GM12864 (cell line): ENCODE measurements around the gene PARD3B.

Experiments
- DNase-seq: peaks from one replicate; pipeline ENCODE4 v3.0.0-alpha.2; 2011; ENCODE audit warnings: low read depth
- H3K4me3 ChIP-seq: 2 replicates; pipeline ENCODE4 v1.5.1; 2011; ENCODE audit warnings: mild to moderate bottlenecking, low read depth, low read length, control low read depth
- TF ChIP-seq, protein P1 (sequence below): IDR thresholded peaks from 2 replicates; pipeline ENCODE4 v1.5.1; 2011; ENCODE audit warnings: low read depth, mild to moderate bottlenecking, moderate library complexity, low read length, control low read depth, inconsistent platforms; ENCODE audit errors: missing control alignments

PARD3B gene

DNA sequence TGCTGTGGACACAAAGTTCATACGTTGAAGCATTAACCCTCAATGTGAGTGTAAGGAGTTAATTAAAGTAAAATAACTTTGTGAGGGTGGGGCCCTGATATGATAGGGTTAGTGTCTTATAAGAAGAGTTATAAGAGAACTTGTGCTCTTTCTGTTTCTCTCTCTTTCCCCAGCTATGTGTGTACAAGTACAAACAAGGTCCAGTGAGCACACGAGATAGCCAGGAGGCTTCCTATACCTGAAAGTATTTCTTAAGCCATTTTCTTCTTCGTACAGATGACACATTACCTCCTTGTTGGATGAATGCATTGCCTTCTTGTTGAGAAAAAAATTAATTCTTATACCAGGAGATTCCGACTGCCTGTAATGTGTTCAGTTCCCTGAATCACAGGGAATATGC is 301.2 kb downstream of the PARD3B start:
- TF ChIP-seq, protein P1, sequence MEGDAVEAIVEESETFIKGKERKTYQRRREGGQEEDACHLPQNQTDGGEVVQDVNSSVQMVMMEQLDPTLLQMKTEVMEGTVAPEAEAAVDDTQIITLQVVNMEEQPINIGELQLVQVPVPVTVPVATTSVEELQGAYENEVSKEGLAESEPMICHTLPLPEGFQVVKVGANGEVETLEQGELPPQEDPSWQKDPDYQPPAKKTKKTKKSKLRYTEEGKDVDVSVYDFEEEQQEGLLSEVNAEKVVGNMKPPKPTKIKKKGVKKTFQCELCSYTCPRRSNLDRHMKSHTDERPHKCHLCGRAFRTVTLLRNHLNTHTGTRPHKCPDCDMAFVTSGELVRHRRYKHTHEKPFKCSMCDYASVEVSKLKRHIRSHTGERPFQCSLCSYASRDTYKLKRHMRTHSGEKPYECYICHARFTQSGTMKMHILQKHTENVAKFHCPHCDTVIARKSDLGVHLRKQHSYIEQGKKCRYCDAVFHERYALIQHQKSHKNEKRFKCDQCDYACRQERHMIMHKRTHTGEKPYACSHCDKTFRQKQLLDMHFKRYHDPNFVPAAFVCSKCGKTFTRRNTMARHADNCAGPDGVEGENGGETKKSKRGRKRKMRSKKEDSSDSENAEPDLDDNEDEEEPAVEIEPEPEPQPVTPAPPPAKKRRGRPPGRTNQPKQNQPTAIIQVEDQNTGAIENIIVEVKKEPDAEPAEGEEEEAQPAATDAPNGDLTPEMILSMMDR, result no peak
- no peak overlapping the region for H3K4me3 ChIP-seq
- no peak for DNase-seq

DNA sequence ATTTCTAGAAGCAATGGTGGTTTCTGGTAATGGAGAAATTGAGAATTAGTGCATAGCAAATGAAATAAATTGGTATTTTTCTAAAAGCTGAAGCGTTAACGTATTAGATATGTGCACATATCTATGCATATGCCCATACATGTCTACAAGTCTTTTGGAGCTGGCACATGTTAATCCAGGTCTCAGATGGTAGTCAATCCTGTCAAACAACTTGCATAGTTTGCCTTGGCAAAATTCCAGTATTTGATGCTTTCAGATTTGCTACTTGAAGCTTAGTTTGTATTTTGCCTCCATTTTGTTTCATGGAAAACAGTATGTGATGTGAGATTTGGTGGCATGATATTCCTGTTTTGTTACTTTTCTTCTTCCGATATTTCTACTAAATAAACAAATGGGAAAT is 304.6 kb downstream of the PARD3B start:
- no peak for DNase-seq
- no peak overlapping the region for H3K4me3 ChIP-seq

DNA sequence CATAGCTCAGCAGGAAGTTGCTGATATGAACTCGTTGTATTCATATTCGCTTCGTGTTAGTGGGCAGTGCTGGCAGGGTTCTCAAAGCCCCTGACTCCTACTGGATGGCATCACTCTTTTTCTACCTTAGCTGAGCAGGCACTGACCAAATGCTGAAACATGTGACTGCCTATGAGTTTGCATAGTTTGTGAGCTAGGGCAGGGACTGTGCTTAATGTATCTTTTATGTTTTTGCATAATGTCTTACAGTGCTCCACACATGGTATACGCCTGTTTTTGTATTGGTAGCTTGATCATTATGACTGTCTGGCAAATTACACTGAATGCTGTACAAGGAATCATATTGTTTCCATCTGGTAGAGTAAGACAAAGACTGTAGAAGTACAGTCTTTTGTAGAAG is 305.3 kb downstream of the PARD3B start:
- no peak overlapping the region for H3K4me3 ChIP-seq
- TF ChIP-seq, protein P1, result no peak
- no peak for DNase-seq

More for the DNA sequence above, 304.6 kb downstream of the PARD3B start:
- TF ChIP-seq, protein P1, result no peak

DNA sequence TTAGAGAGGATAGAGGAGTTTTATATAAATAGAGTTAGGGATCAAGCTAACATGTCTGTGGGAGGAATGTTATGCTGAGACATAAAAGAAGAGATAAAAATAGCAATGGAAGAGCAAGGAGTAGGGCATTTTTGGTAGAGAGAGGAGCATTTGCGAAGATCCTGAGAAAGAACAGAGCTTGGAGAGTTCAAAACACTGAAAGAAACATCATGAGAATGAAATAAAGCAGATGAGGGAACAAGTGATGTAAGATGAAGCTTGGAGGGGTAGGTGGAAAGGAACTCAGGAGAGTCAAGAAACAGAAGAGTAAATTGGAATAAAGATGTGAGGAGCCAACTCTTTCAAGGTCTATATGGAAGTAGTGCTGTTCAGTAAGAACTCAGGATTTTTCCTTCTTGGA is 308.6 kb downstream of the PARD3B start:
- H3K4me3 ChIP-seq, result no peak overlapping the region
- no peak for DNase-seq
- TF ChIP-seq, protein P1, result no peak

DNA sequence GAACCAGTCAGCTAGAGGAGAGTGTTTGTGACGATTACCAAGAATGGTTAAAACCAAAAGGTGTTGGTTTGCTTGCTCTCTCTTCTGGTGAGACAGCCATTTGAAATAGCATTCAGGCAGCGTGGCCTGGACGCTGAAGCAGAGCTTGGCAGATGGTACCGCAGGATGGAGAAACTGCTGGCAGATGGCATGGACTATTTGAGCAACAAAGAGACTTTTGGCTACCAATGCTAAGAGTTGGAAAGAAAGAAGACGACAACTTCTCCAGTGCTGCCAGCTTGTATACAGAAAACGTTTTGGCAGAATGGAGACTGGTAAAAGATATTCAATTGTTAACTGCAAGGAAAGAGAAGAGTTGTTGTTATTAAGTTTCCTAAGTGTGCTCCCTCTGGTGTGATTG is 315.0 kb downstream of the PARD3B start:
- H3K4me3 ChIP-seq, result no peak overlapping the region
- no peak for DNase-seq
- TF ChIP-seq, protein P1, result no peak

DNA sequence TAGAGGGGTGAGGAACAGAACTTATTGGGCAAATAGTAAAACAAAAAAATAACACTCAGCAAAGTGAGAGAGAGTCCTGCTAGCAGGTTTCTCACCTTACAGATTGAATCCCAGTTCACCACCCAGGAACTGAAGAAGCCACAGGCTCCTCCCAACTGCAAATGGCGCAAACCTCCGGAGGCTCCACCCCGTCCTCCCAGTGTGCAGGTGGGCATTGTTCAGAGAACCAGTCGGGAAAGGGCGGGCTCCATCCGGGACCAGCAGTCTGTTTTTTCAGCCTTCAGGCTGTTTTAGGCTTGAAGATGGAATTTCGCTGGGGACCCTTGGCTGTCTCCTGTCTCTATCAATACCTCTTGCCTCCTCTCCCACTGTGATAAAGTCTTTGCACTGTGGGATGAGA is 317.5 kb downstream of the PARD3B start:
- no peak for DNase-seq
- no peak overlapping the region for H3K4me3 ChIP-seq
- TF ChIP-seq, protein P1, result no peak

DNA sequence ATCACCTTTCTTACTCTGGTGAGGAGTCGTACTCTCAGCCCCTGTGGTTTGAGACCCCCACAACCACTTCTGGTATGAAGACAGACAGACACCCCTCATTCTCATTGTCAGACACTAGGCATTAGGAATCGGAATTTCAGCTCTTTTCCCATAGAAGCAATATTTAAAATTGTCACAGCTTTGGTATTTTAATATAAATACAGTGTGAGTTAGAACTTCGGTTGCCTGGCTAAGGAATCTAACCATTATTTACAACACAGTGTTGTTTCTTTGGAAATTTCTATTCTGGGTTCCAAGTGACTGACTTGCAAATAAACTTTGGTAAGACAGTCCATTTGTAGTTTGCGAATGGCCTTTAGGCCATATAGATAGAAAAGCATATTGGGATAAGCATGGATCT is 318.1 kb downstream of the PARD3B start:
- TF ChIP-seq, protein P1, result no peak
- no peak overlapping the region for H3K4me3 ChIP-seq
- DNase-seq, result no peak
